Measurements from ENCODE around the gene CHCHD3.
"Not testable (repeated sequence)": the region's sequence is repeated elsewhere in the genome, so short reads cannot be mapped to it uniquely, and the experiment has no call there.

CHCHD3 gene

GRCh38 chr7:132897093-132897687 lies 184.7 kb downstream of the CHCHD3 start:
- no peak for DNase-seq

- no peak for DNase-seq
Observed at GRCh38 chr7:132895231-132895630, 186.7 kb downstream of the CHCHD3 start.

- DNase-seq = no peak
Observed at GRCh38 chr7:132893560-132893959, 188.3 kb downstream of the CHCHD3 start.

GRCh38 chr7:132892744-132893143 lies 189.1 kb downstream of the CHCHD3 start:
- DNase-seq = not testable (repeated sequence)

GRCh38 chr7:132891554-132891953 lies 190.3 kb downstream of the CHCHD3 start:
- no peak for DNase-seq

GRCh38 chr7:132882714-132883428 lies 199.0 kb downstream of the CHCHD3 start:
- DNase-seq = no peak

GRCh38 chr7:132881317-132881716 lies 200.6 kb downstream of the CHCHD3 start:
- no peak for DNase-seq

GRCh38 chr7:132879579-132879978 lies 202.3 kb downstream of the CHCHD3 start:
- DNase-seq = no peak

GRCh38 chr7:132878204-132878919 lies 203.5 kb downstream of the CHCHD3 start:
- no peak for DNase-seq

GRCh38 chr7:132877573-132877972 lies 204.3 kb downstream of the CHCHD3 start:
- no peak for DNase-seq

- DNase-seq = no peak
Observed at GRCh38 chr7:132876576-132876975, 205.3 kb downstream of the CHCHD3 start.

GRCh38 chr7:132872034-132872433 lies 209.9 kb downstream of the CHCHD3 start:
- DNase-seq = no peak

GRCh38 chr7:132871419-132871818 lies 210.5 kb downstream of the CHCHD3 start:
- DNase-seq = no peak

GRCh38 chr7:132869166-132869861 lies 212.6 kb downstream of the CHCHD3 start:
- no peak for DNase-seq

- DNase-seq = no peak
Observed at GRCh38 chr7:132866551-132866950, 215.3 kb downstream of the CHCHD3 start.

- no peak for DNase-seq
Observed at GRCh38 chr7:132866144-132866531, 215.8 kb downstream of the CHCHD3 start.

GRCh38 chr7:132865366-132866143 lies 216.3 kb downstream of the CHCHD3 start:
- no peak for DNase-seq

GRCh38 chr7:132861940-132862554 lies 219.8 kb downstream of the CHCHD3 start:
- DNase-seq = no peak

GRCh38 chr7:132861424-132861823 lies 220.5 kb downstream of the CHCHD3 start:
- DNase-seq = no peak

GRCh38 chr7:132859199-132859598 lies 222.7 kb downstream of the CHCHD3 start:
- no peak for DNase-seq

- no peak for DNase-seq
Observed at GRCh38 chr7:132858760-132859159, 223.1 kb downstream of the CHCHD3 start.

- no peak for DNase-seq
Observed at GRCh38 chr7:132858251-132858650, 223.6 kb downstream of the CHCHD3 start.

Measured in NCI-H2081 treated with DMSO at 0.1 percent for 48 hours (cell line).